HepG2 (cell line): ENCODE measurements around the gene ST8SIA1.

Experiments
- CTCF ChIP-seq: sonication (generic); formaldehyde crosslinking; IDR thresholded peaks from 2 replicates; pipeline ENCODE4 v1.5.0; 2020; ENCODE audit warnings: mild to moderate bottlenecking, missing genetic modification reagents, moderate library complexity
- FOXJ3 ChIP-seq: sonication (generic); formaldehyde crosslinking; IDR thresholded peaks from 2 replicates; pipeline ENCODE4 v1.4.0; 2020; ENCODE audit warnings: missing genetic modification reagents, mild to moderate bottlenecking, borderline replicate concordance
- HMGXB4 ChIP-seq, 2 experiments: sonication (generic) in 1 of 2; formaldehyde crosslinking in 1 of 2; IDR thresholded peaks; 2 replicates each; pipeline versions ENCODE4 v1.4.0 to v1.6.1; 2018 to 2020; ENCODE audit warnings: missing genetic modification reagents in 2 of 2, borderline replicate concordance in 1 of 2, low read depth in 1 of 2, mild to moderate bottlenecking in 1 of 2, missing biosample characterization in 1 of 2
- NR3C1 ChIP-seq: sonication (generic); formaldehyde crosslinking; IDR thresholded peaks from 2 replicates; pipeline ENCODE4 v1.4.0; 2020; ENCODE audit warnings: missing genetic modification reagents
- PTBP1 ChIP-seq: fragments of 200-400 bp; formaldehyde crosslinking; IDR thresholded peaks from 2 replicates; pipeline ENCODE4 v1.6.1; 2018; ENCODE audit warnings: low read length, low read depth; ENCODE audit not compliant: poor library complexity, severe bottlenecking
- SUZ12 ChIP-seq: fragments of 150-350 bp; IDR thresholded peaks from 2 replicates; pipeline ENCODE4 v1.6.1; 2014; ENCODE audit warnings: low read depth, low read length
- TBX3 ChIP-seq: fragments of 450-650 bp; IDR thresholded peaks from 2 replicates; pipeline ENCODE4 v1.6.1; 2017; ENCODE audit warnings: antibody characterized with exemption, mild to moderate bottlenecking, inconsistent platforms, borderline replicate concordance
- ZBTB49 ChIP-seq: sonication (generic); formaldehyde crosslinking; IDR thresholded peaks from 2 replicates; pipeline ENCODE4 v1.4.0; 2020; ENCODE audit warnings: missing genetic modification reagents, borderline replicate concordance
- ZMYM2 ChIP-seq: sonication (generic); formaldehyde crosslinking; IDR thresholded peaks from 2 replicates; pipeline ENCODE4 v1.8.0; 2022; ENCODE audit warnings: mild to moderate bottlenecking, missing genetic modification reagents
- ZMYM4 ChIP-seq: sonication (generic); formaldehyde crosslinking; IDR thresholded peaks from 2 replicates; pipeline ENCODE4 v1.8.1; 2023; ENCODE audit warnings: mild to moderate bottlenecking, missing genetic modification reagents
- ZNF441 ChIP-seq: sonication (generic); formaldehyde crosslinking; IDR thresholded peaks from 2 replicates; pipeline ENCODE4 v1.7.0; 2021; ENCODE audit warnings: missing genetic modification reagents, borderline replicate concordance
- ZNF629 ChIP-seq: sonication (generic); formaldehyde crosslinking; conservative IDR thresholded peaks from 2 replicates; pipeline ENCODE4 v1.5.0; 2020; ENCODE audit warnings: missing genetic modification reagents
- ZNF780A ChIP-seq: sonication (generic); formaldehyde crosslinking; IDR thresholded peaks from 2 replicates; pipeline ENCODE4 v1.8.0; 2022; ENCODE audit warnings: mild to moderate bottlenecking, missing genetic modification reagents, moderate library complexity

GRCh38 chr12:22348208-22348607, 13.7 kb upstream of the ST8SIA1 start:
- TF ChIP-seq ZMYM2 (CRISPR knock-in tag) (no peak), NR3C1 (CRISPR knock-in tag) (no peak), CTCF (CRISPR knock-in tag) (no peak), FOXJ3 (CRISPR knock-in tag) (no peak), ZNF441 (no peak), ZBTB49 (no peak), ZMYM4 (CRISPR knock-in tag) (no peak), ZNF629 (CRISPR knock-in tag) (no peak), ZNF780A (CRISPR knock-in tag) (no peak), SUZ12 (no peak), TBX3 (no peak), PTBP1 (no peak), HMGXB4 (CRISPR knock-in tag; IDR thresholded peaks at IDR 0.05; ENCODE audit: borderline replicate concordance in 1 of 2, low read depth in 1 of 2) (no peak)
